Dendritic cell treated with granulocyte-macrophage colony-stimulating factor and Interleukin-4, amounts not matched to agents 40 ng/mL and 50 ng/mL, for 4 days (primary cell): ENCODE measurements around the gene BLOC1S6.
A peak's percentile ranks its signal among the peaks of the same experiment; 100 is the strongest.

Experiments used
- H3K27ac Mint-ChIP-seq: one replicate; pipeline ENCODE4 v1.8.0; 2022; ENCODE audit warnings: mild to moderate bottlenecking, mixed read lengths
- H3K27me3 Mint-ChIP-seq: one replicate; pipeline ENCODE4 v1.8.0; 2022; ENCODE audit warnings: mild to moderate bottlenecking, mixed read lengths
- H3K36me3 Mint-ChIP-seq: one replicate; pipeline ENCODE4 v1.8.0; 2022; ENCODE audit warnings: low read depth, mixed read lengths
- H3K4me1 Mint-ChIP-seq: one replicate; pipeline ENCODE4 v1.8.0; 2022; ENCODE audit warnings: low read depth, mixed read lengths
- H3K4me3 Mint-ChIP-seq: one replicate; pipeline ENCODE4 v1.8.0; 2022; ENCODE audit warnings: mild to moderate bottlenecking, moderate library complexity, mixed read lengths
- H3K9me3 Mint-ChIP-seq: one replicate; pipeline ENCODE4 v1.8.0; 2022; ENCODE audit warnings: mixed read lengths
- intact Hi-C: fragments of 100-400 bp; cut with micrococcal nuclease; formaldehyde crosslinking; loops from one replicate; pipeline ENCODE4 v1.15.0; 2022

The BLOC1S6 gene

DNA sequence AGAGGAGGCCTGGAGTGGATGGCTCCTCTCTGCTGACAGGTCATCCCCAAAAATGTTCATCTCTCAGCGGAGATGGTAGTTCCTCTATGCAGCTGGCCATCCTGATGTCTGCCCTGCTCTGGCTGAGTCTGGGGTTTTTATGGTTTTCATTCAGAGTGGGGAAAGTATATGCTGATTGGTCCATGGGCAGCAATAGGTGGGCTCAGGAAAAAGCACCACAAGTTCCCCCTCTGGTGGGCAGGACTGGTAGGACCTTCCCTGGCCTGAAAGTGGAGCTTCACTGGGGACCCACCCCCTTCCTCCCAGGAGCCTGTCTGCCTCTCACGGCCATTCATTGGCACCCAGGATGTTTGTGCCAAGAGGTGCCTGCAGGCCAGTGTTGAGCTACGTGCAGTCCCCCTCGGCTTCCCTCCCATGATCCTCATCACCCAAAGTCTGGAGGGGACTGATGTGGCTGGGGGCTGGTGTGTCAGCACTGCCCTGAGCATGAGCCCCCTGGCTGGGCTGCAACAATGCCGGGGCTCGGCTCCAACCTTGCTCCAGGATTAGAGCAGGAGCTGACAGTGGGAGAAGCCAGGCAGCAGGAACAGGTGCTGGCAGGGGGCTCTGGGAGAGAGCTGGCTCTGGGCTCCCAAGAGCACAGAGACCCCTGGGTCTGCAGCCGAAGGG, 13.1 kb upstream of the BLOC1S6 start:
- Mint-ChIP-seq H3K27me3 (peaks cover 23% of the 10 kb centered on the region), H3K4me1 (peaks cover 23% of the 10 kb centered on the region), H3K27ac (peak overlapping the region; percentile 48), H3K9me3 (no peaks in the 10 kb centered on the region), H3K36me3 (no peaks in the 10 kb centered on the region), H3K4me3 (no peak overlapping the region)
- intact Hi-C loops, result no loop called here

DNA sequence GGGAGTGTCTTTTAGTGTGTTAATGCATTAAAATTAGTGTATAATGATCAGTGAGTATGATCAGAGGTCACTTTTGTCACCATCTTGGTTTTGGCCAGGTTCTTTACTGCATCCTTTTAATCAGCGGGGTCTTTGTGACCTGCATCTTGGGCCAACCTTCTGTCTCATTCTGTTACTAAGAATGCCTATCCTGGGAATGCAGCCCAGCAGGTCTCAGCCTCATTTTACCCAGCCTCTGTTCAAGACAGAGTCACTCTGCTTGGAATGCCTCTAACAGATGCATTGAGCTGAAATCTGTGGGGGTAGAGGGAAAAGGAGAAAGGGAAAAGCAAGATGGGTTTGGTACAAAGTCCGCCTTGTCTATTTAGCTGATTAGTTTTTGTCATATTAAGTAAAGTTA, 5.3 kb upstream of the BLOC1S6 start:
- H3K9me3 Mint-ChIP-seq, result no peaks in the 10 kb centered on the region
- H3K4me1 Mint-ChIP-seq, result peaks cover 41% of the 10 kb centered on the region
- intact Hi-C loops, result no loop called here
- no peak overlapping the region for H3K27ac Mint-ChIP-seq
- H3K27me3 Mint-ChIP-seq, result peaks cover 15% of the 10 kb centered on the region
- H3K36me3 Mint-ChIP-seq, result peaks cover 9% of the 10 kb centered on the region
- no peak overlapping the region for H3K4me3 Mint-ChIP-seq

DNA sequence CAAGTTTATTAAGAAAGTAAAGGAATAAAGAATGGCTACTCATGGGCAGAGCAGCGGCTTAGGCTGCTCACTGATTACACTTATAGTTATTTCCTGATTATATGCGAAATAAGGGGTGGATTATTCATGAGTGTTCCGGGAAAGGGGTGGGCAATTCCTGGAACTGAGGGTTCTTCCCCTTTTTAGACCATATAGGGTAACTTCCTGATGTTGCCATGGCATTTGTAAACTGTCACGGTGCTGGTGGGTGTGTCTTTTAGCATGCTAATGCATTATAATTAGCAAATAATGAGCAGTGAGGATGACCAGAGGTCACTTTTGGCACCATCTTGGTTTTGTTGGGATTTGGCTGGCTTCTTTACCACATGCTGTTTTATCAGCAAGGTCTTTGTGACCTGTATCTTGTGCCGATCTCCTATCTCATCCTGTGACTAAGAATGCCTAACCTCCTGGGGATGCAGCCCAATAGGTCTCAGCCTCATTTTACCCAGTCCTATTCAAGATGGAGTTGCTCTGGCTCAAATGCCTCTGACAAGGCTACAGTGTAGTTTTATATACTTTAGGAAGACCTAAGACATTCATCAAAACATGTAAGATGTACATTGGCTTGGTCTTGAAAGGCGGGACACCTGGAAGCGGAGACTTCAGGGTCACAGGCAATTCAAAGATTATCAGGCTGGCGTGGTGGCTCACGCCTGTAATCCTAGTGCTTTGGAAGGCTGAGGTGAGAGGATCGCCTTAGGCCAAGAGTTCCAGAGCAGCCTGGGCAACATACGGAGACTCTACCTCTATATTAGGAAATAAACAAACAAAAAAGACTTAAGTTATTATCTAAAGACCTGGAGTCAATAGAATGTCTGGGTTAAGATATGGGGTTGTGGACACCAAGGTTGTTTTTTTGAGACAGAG, 3.2 kb upstream of the BLOC1S6 start:
- Mint-ChIP-seq H3K27ac (peak overlapping the region; percentile 99), H3K36me3 (peaks cover 30% of the 10 kb centered on the region), H3K4me3 (no peak overlapping the region), H3K27me3 (peaks cover 10% of the 10 kb centered on the region), H3K4me1 (peaks cover 47% of the 10 kb centered on the region), H3K9me3 (no peaks in the 10 kb centered on the region)
- intact Hi-C loops, result no loop called here

DNA sequence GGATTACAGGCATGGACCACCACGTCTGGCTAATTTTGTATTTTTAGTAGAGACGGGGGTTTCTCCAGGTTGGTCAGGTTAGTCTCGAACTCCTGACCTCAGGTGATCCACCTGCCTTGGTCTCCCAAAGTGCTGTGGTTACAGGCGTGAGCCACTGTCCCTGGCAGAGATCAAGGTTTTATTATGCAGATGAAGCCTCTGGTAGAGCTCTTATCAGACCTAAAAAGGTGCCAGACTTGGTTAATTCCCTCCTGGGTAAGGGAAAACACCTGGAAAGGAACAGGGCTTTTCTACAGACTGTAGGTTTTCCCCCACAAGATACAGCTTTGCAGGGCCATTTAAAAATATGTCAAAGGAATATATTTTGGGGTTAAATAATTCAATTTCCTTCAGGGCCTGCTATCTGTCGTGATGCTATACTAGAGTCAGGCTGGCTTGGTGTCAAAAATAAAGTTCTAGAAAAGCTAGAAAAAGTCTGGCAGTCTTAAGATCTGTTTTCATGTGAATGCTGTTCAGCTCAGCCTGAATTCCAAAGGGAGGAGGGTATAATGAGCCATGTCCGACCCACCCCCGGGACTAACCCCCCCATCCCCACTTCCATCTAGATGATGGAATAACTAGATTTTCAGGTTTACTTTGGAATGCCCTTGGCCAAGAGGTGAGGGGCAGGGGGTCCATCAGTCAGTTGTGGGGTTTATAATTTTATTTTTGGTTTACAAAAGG, 1.9 kb upstream of the BLOC1S6 start:
- peaks cover 7% of the 10 kb centered on the region for H3K27me3 Mint-ChIP-seq
- peak overlapping the region; percentile 91 for H3K4me3 Mint-ChIP-seq
- intact Hi-C loops, result no loop called here
- peaks cover 43% of the 10 kb centered on the region for H3K4me1 Mint-ChIP-seq
- peak overlapping the region; percentile 99 for H3K27ac Mint-ChIP-seq
- H3K9me3 Mint-ChIP-seq, result no peaks in the 10 kb centered on the region
- H3K36me3 Mint-ChIP-seq, result peaks cover 38% of the 10 kb centered on the region

DNA sequence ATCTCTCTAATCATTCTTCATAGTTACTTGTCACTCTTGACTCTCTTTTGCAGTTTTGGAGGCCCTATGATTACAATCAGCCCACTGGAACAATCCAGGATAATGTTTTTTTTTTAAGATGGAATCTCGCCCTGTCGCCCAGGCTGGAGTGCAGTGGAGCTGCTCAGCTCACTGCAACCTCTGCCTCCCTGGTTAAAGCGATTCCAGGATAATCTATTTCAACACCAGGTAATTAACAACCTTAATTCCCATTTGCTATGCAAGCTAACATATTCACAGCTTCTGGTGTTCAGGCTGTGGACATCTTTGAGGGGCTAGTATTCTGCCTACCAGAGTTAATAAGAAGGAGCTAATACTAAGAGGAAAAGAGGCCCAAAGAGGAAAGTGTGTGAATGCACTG, 1.1 kb upstream of the BLOC1S6 start:
- Mint-ChIP-seq H3K27me3 (peaks cover 7% of the 10 kb centered on the region), H3K36me3 (peaks cover 38% of the 10 kb centered on the region), H3K9me3 (no peaks in the 10 kb centered on the region), H3K4me3 (peak overlapping the region; percentile 91), H3K27ac (peak overlapping the region; percentile 99), H3K4me1 (peaks cover 44% of the 10 kb centered on the region)
- intact Hi-C loops, result loop anchor here (1.0 to 2.0 kb wide), 2 partner anchors 19 to 64 kb away; partner anchors contain the start of gene SLC30A4

DNA sequence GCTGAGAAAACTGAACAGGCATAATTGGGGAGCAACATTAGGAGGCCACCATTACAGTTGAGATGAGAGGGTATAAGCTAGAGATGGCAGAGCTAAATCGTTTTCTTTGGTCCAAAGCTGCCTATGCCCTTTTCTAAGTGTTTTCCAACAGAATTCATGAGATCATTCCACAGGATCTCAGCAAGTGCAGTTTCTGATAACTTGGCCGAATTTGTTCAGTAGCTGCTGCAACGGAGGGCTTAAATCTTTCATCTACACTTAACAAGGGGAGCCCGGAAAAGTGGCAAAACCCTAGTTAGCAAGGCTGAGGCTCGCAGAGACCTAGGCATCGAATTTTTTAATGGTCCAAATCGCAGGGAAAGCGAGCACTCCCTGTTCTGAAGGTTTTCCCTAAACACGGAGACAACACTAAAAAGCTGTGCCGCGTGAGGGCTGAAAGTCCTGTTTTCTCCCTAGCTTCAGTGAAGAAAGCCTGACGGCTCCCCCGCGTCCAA, 531 bp upstream of the BLOC1S6 start:
- peak overlapping the region; percentile 91 for H3K4me3 Mint-ChIP-seq
- intact Hi-C loops, result loop anchor here (1.0 to 2.0 kb wide), 2 partner anchors 18 to 64 kb away; partner anchors contain the start of gene SLC30A4
- H3K36me3 Mint-ChIP-seq, result peaks cover 42% of the 10 kb centered on the region
- peaks cover 4% of the 10 kb centered on the region for H3K27me3 Mint-ChIP-seq
- no peaks in the 10 kb centered on the region for H3K9me3 Mint-ChIP-seq
- H3K4me1 Mint-ChIP-seq, result peaks cover 49% of the 10 kb centered on the region
- H3K27ac Mint-ChIP-seq, result peak overlapping the region; percentile 99

DNA sequence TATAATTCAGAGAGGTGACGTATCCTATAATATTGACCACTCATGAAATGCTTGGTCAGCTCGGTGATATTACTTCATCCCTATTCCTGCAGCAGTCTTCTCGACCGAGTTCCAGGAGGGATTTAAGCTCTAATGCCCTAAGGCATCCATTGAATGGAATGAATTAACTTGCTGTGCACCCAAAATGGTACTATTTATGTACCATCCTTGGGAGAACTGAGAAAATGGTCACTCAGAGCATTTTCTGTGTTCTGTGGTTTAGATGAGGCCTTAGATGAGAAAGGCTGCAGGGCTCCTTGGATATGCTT, 638 bp downstream of the BLOC1S6 start:
- intact Hi-C loops, result loop anchor here (2.0 kb wide), 1 partner anchor 17 kb away; no protein-coding TSS in a partner anchor
- Mint-ChIP-seq H3K27ac (peak overlapping the region; percentile 99), H3K4me1 (peaks cover 52% of the 10 kb centered on the region), H3K9me3 (no peaks in the 10 kb centered on the region), H3K27me3 (no peaks in the 10 kb centered on the region), H3K4me3 (peak overlapping the region; percentile 91), H3K36me3 (peaks cover 53% of the 10 kb centered on the region)

DNA sequence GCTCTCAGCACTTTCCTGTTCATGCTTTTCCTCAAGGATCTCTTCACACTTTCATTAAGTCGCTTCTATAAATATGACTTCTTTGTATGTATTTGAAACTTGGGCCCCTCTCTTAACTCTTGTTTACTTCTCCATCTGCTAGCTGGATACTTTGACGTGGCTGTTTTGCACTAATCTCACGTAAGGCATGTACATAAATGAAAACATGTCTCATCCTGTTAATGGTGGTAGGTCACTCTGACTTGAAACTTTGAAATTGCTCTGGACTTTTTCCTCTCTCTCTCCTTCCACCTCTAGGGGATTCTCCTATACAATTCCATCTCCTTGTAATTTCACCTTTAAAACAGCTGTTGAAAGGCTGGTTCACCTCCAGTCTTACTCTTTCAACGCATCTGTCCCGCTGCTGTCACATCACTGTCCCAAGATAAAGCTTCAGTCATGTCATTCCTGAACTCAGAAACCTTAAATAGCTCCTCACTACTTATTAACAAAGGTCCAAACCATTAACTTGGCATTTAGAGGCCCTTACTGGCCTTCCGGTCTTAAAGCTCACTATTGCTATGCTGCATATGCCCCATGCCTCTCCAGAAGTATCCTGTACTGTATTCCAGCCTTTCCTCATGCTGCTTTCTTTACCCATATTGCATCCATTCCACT, 1.2 kb downstream of the BLOC1S6 start:
- H3K4me1 Mint-ChIP-seq, result peaks cover 52% of the 10 kb centered on the region
- peaks cover 59% of the 10 kb centered on the region for H3K36me3 Mint-ChIP-seq
- peak overlapping the region; percentile 99 for H3K27ac Mint-ChIP-seq
- intact Hi-C loops, result no loop called here
- H3K9me3 Mint-ChIP-seq, result no peaks in the 10 kb centered on the region
- H3K4me3 Mint-ChIP-seq, result peak overlapping the region; percentile 91
- no peaks in the 10 kb centered on the region for H3K27me3 Mint-ChIP-seq

DNA sequence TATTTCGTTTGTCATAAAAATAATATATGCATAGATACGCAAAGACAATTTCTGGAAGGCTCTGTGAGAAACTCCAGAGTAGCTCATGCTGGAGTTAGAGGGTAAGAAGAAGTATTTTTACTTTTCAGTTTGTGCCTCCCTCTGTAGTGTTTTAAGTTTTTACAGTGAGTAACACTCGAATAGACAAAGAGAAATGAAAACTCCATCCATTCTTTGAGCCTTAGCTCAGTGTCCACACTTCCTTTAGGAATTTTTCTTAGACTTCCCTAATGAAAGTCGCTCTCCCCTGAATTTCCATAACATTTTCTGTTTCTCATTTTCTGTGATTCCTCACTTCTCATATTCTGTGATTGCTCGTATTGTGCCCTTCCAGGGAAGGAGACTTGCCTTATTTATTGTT, 2.1 kb downstream of the BLOC1S6 start:
- Mint-ChIP-seq H3K36me3 (peaks cover 68% of the 10 kb centered on the region), H3K27me3 (no peaks in the 10 kb centered on the region), H3K27ac (peak overlapping the region; percentile 99), H3K9me3 (no peaks in the 10 kb centered on the region), H3K4me1 (peaks cover 54% of the 10 kb centered on the region), H3K4me3 (peak overlapping the region; percentile 91)
- intact Hi-C loops, result no loop called here

DNA sequence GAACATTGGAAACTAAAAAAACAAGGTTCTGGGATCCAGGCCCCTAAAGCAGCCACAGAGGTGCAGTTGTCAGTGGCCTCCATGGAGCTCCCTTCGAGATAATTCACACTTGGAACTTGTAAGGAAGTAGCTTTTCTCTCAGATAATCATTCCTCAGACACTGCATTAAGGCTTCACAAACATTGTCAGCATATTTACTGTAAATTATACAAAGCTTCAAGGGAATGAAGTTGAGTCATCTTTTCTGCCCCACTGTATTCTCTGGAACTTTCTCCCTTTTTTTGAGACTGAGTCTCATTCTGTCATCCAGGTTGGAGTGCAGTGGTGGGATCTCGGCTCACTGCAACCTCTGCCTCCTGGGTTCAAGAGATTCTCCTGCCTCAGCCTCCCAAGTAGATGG, 7.1 kb downstream of the BLOC1S6 start:
- H3K9me3 Mint-ChIP-seq, result no peaks in the 10 kb centered on the region
- H3K4me3 Mint-ChIP-seq, result peak overlapping the region; percentile 9
- H3K4me1 Mint-ChIP-seq, result peaks cover 56% of the 10 kb centered on the region
- intact Hi-C loops, result no loop called here
- H3K27ac Mint-ChIP-seq, result peak overlapping the region; percentile 76
- peaks cover 72% of the 10 kb centered on the region for H3K36me3 Mint-ChIP-seq
- H3K27me3 Mint-ChIP-seq, result no peaks in the 10 kb centered on the region

DNA sequence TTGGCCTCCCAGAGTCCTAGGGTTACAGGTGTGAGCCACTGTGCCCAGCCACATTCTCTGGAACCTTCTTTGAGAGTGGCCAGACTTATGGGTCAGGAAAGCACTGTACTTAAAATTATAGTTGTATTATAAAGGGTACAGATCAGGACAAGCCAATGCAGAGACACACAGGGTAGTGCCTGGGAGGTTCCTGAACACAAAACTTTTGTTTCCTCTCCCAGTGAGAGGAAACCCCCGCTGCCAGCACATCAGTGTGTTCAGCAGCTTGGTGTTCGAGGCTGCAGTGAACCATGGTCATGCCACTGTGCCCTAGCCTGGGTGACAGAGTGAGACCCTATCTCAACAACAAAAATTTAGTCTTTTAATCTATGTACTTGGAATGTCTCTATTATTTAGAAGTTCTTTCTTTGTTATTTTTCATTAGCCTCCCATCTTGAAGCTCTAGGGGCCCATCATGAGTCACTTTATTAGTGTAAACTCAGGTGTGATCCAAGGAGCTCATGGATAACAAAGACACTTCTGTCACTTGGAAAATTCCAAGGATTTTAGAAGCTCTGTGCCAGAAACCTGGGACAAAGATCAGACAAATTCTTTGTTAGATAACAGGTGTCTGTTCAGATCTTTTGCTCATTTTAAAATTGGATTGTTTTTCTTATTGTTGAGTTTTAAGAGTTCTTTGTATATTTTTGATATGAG, 7.8 kb downstream of the BLOC1S6 start:
- Mint-ChIP-seq H3K27ac (peak overlapping the region; percentile 76), H3K27me3 (no peaks in the 10 kb centered on the region), H3K36me3 (peaks cover 68% of the 10 kb centered on the region), H3K4me3 (peak overlapping the region; percentile 9), H3K4me1 (peaks cover 53% of the 10 kb centered on the region), H3K9me3 (no peaks in the 10 kb centered on the region)
- intact Hi-C loops, result no loop called here

DNA sequence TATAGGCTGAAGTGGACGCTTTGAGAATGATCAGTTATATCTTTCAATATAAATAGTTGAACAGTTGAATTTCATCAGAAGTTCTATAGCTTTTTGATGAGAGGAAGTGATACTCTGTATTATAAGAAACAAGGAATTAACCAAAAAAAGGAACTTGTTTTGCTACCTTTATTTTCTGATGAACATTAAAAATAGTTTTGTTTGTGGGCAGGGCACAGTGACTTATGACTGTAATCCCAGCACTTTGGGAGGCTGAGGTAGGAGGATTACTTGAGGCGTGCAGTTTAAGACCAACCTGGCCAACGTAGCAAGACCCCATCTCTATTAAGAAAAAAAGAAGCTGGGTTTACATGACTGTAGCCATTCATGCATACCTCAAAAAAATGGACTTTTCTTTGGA, 16.7 kb downstream of the BLOC1S6 start:
- Mint-ChIP-seq H3K36me3 (peaks cover 56% of the 10 kb centered on the region), H3K9me3 (no peaks in the 10 kb centered on the region), H3K4me3 (peak overlapping the region; percentile 6), H3K27ac (peak overlapping the region; percentile 89), H3K27me3 (no peaks in the 10 kb centered on the region), H3K4me1 (peaks cover 50% of the 10 kb centered on the region)
- intact Hi-C loops, result loop anchor here (2.0 kb wide), 1 partner anchor 17 kb away; the partner anchor contains the start of gene BLOC1S6

DNA sequence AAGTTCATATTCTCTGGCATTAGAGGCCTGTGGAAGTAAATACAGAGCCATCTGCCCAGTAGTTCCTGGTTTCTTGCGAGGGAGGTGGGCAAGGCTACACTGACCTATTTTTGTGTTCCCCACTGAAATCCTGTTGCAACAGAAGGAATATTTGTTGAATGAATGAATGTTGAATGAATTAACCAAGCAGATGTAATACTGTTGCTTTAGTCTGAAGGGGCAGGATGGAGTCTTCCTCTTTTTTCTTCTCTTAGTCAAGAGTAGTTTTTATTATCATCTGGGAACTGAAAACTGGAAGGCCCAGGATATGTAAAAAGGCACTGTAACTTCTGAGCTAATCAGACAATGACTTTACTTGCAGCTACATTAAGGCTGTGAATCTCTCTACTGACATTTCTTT, 17.1 kb downstream of the BLOC1S6 start:
- peak overlapping the region; percentile 53 for H3K4me3 Mint-ChIP-seq
- no peaks in the 10 kb centered on the region for H3K9me3 Mint-ChIP-seq
- H3K4me1 Mint-ChIP-seq, result peaks cover 50% of the 10 kb centered on the region
- intact Hi-C loops, result loop anchor here (2.0 kb wide), 1 partner anchor 18 kb away; the partner anchor contains the start of gene BLOC1S6
- H3K27ac Mint-ChIP-seq, result peak overlapping the region; percentile 89
- H3K27me3 Mint-ChIP-seq, result no peaks in the 10 kb centered on the region
- peaks cover 61% of the 10 kb centered on the region for H3K36me3 Mint-ChIP-seq
